HG03196 (cell line): ENCODE measurements around the gene CTSH.
A peak's percentile ranks its signal among the peaks of the same experiment; 100 is the strongest.
"Not testable (repeated sequence)": the region's sequence is repeated elsewhere in the genome, so short reads cannot be mapped to it uniquely, and the experiment has no call there.

Experiments
- ATAC-seq: cut with Tn5 transposase; IDR thresholded peaks from one replicate; pipeline ENCODE4 v1.9.1; 2021; ENCODE audit not compliant: unreplicated experiment

CTSH gene

GRCh38 chr15:78944202-78944625 lies 632 bp downstream of the CTSH start:
- peak; percentile 7 for ATAC-seq

DNA sequence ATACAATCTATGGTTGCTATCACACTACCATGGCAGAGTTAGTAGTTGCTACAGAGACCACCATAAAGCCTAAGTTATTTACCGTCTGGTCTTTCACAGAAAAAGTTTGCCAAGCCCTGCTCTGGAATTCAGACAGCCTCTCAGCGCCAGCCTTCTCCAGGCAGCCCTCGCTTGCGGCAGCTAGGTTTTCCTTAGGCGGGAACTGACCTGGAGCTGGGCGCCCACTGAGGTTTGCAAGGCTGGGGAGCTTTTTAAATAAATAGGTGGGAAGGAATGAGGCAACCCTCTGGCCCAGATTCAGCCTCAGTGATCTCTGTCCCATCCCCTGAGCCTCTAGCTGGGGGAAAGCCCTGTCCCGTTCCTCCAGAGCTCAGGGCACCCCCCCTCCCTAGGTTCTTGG lies 1.2 kb downstream of the CTSH start:
- no peak for ATAC-seq

- no peak for ATAC-seq
These were observed 2.1 kb downstream of the CTSH start for GRCh38 chr15:78942741-78943140.

DNA sequence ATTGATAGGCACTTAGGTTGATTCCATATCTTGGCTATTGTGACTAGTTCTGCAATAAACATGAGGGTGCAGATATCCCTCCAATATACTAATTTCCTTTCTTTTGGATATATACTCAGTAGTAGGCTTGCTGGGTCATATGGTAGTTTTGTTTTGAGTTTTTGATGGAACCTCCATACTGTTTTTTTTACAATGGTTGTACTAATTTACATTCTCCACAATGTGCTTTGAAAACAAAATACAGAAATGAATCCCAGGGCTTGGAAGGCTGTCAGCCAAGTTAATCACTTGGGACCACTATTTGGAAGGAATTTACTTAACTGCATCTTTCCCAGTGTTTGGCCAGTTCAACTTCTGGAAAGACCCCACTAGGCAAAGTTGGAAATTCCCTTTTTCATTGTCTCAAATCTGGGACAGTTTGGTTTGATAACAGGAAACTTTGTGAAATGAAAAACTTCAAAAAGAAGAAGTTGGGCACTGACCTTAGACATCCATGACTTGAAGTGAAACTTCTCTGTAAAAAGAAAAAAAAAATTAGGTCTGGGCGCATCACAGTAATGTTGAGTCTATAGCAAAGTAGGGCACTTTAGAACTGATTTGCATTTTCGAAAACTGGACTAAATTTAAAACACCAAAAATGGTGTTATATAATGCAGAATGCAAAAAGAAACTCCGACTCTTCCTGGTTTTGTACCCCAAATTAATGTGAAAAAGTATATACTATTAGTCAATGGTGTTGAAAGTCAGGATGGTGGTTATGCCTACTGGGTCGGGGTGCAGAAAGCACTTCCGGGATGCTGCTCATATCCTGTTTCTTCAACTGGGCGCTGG lies 6.0 kb downstream of the CTSH start:
- peak; percentile 70 for ATAC-seq

GRCh38 chr15:78937132-78937739 lies 7.6 kb downstream of the CTSH start:
- ATAC-seq, result no peak

GRCh38 chr15:78934655-78935023 lies 10.2 kb downstream of the CTSH start:
- ATAC-seq, result no peak

GRCh38 chr15:78933823-78934654 lies 10.8 kb downstream of the CTSH start:
- ATAC-seq, result no peak

GRCh38 chr15:78933187-78933822 lies 11.5 kb downstream of the CTSH start:
- no peak for ATAC-seq

DNA sequence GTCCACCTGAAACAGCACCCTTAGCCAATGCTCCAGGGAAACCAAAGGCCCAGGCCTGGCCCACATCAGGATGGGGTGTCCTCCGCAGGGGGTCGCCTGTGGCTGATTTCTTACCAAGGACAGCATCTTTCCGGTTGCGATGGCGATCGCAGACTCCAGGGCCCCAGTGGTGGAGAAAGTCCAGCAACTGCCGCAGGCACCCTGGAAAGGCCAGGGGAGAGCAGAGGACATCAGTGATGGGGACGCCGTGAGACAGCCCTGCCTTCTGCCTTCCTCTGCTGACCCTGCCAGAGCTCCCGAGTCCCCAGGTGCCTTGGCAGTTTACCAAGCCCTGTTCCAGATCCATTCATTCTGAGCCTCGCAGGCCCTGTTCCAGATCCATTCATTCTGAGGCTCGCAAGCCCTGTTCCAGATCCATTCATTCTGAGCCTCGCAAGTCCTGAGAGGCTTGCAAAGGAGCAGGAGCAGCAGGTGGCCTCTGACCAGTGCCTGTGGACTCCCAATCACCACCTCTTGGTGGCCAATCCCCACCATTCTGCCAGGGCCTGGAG lies 12.5 kb downstream of the CTSH start:
- no peak for ATAC-seq

- ATAC-seq, result no peak
These were observed 13.2 kb downstream of the CTSH start for GRCh38 chr15:78931439-78932257.

- ATAC-seq, result no peak
These were observed 14.1 kb downstream of the CTSH start for GRCh38 chr15:78930577-78931388.

DNA sequence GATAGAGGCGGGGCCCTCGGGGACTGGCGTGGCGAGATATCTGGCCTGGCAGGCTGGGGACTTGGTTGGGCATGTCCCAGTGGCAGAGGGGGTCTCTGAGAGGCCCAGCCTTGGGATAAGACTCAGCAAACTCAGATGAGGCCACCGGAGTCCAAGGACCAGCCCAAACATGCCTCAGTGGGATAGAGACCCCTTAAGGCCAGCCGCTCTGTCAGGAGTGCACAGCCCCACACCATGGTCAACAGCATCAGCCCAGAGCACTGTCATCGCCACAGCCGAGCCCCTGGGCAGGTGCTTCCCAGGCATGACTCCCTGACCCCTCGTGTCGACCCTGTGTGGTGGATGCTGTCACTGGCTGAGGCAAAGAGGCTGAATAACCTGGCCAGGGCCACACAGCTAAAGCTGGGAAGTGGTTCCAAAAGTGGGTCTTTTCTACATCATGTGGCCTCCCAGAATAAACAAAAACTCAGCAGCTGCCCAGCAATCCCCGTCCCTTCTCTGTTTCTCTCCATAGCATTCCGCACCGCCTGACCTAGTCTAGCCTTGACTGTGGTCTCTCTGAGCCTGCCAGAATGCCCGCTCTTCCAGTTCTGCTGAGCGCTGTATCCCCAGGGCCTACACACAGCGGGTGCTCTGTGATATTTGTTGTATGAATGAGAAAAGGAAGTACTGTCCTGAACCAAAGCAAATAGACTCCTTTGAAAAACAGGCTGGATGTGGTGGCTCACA lies 15.1 kb downstream of the CTSH start:
- ATAC-seq, result no peak

- ATAC-seq, result no peak
These were observed 16.2 kb downstream of the CTSH start for GRCh38 chr15:78928616-78929093.

DNA sequence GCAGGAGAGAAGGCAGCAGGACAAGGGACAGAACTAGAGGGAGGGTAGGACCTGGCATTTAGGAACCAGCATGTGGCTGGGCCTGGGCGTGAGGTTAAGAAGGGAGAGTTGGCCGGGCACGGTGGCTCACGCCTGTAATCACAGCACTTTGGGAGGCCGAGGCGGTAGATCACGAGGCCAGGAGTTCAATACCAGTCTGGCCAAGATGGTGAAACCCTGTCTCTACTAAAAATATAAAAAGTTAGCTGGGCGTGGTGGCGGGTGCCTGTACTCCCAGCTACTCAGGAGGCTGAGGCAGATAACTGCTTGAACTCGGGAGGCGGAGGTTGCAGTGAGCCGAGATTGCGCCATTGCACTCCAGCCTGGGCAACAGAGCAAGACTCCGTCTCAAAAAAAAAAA lies 16.7 kb downstream of the CTSH start:
- not testable (repeated sequence) for ATAC-seq

GRCh38 chr15:78927077-78927790 lies 17.6 kb downstream of the CTSH start:
- no peak for ATAC-seq

- no peak for ATAC-seq
These were observed 18.7 kb downstream of the CTSH start for GRCh38 chr15:78925956-78926743.

DNA sequence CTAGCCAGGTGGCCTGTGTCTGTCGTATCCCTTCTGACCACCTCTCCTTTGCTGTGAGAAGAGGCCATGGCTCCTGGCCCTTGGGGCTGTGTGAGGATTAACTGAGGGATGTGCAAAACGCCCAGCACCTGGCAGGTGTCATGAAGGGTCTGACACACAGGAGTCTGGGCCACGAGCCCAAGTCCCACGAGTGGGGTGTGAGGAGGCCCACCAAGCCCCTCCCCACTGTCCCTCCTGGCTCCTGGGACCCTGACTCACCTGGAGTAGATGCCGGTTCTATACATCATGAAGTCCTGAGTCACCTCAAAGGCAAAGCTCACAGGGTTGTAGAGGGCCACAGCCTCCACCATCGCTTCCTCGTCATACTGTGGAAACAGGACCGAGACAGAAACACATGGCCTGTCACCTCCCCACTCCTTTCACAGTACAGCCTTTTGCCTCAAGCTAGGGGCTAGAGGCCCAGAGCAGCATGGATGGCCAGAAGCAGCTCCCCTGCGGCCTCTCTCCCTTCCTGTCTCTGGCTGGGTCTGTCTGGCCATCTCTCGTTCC lies 19.7 kb downstream of the CTSH start:
- no peak for ATAC-seq
